ENCODE results near the gene RPL14.

GRCh38 chr3:40511031-40511718 is 54.0 kb downstream of the RPL14 start:
- no peak for TF ChIP-seq CTCF (IDR thresholded peaks at IDR 0.05)
- no peak for TF ChIP-seq POLR2A (IDR thresholded peaks at IDR 0.05)

Measured in testis (tissue), 2 donors.